ENCODE data around the gene EXOC6B.

EXOC6B gene

GRCh38 chr2:72289736-72290135 is 536.1 kb downstream of the EXOC6B start:
- no peak overlapping the region for H3K27ac ChIP-seq (ENCODE audit: low read length)
- no peak overlapping the region for H2AFZ ChIP-seq (ENCODE audit: low read depth, low read length)
- no peaks in the 10 kb centered on the region for H3K27me3 ChIP-seq (ENCODE audit: insufficient read depth, low read length, poor library complexity)
- no peaks in the 10 kb centered on the region for H4K20me1 ChIP-seq (ENCODE audit: insufficient read depth, low read length)
- no peaks in the 10 kb centered on the region for H3K4me1 ChIP-seq (ENCODE audit: insufficient read depth, low read length)
- no peaks in the 10 kb centered on the region for H3K79me2 ChIP-seq (ENCODE audit: insufficient read depth, low read length)
- no peaks in the 10 kb centered on the region for H3K9me3 ChIP-seq (ENCODE audit: insufficient read depth, low read length, severe bottlenecking)
- no peak overlapping the region for H3K4me2 ChIP-seq (ENCODE audit: insufficient read depth, low read length)
- ATAC-seq (ENCODE audit: insufficient read depth, low read depth) (no peak), DNase-seq (no peak)
- H3K36me3 ChIP-seq (ENCODE audit: insufficient read depth, low read length): no peaks in the 10 kb centered on the region
- H3K9ac ChIP-seq (ENCODE audit: low read depth, low read length): no peak overlapping the region
- H3K4me3 ChIP-seq (ENCODE audit: low read depth in 1 of 2, low read length in 2 of 2): no peak overlapping the region
- TF ChIP-seq CTCF (IDR thresholded peaks at IDR 0.05; ENCODE audit: borderline replicate concordance, extremely low read depth, low read length, poor library complexity, severe bottlenecking): no peak
- TF ChIP-seq EZH2 (IDR thresholded peaks at IDR 0.05; ENCODE audit: borderline replicate concordance, low read depth, low read length, severe bottlenecking): no peak

DNA sequence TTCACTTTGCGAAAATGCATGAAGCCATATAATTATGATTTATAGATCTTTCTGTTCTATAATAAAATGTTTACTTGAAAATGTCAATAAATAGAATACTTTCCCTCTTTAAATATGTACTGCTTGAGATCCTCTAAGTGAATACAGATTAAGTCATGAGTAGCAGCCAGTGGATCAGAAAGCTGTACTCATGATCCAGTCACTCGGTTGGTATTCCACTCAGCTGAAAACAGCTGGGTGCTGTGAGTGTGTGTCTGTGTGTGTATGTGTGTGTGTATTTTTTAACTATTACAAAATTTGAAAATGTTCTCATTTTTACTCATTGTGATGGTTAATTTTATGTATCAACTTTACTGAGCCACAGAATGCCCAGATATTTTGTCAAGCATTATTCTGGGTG is 536.5 kb downstream of the EXOC6B start:
- no peaks in the 10 kb centered on the region for H3K79me2 ChIP-seq (ENCODE audit: insufficient read depth, low read length)
- H3K9me3 ChIP-seq (ENCODE audit: insufficient read depth, low read length, severe bottlenecking): no peaks in the 10 kb centered on the region
- H4K20me1 ChIP-seq (ENCODE audit: insufficient read depth, low read length): no peaks in the 10 kb centered on the region
- no peak overlapping the region for H3K27ac ChIP-seq (ENCODE audit: low read length)
- no peaks in the 10 kb centered on the region for H3K4me1 ChIP-seq (ENCODE audit: insufficient read depth, low read length)
- no peak for TF ChIP-seq CTCF (IDR thresholded peaks at IDR 0.05; ENCODE audit: borderline replicate concordance, extremely low read depth, low read length, poor library complexity, severe bottlenecking)
- no peak for TF ChIP-seq EZH2 (IDR thresholded peaks at IDR 0.05; ENCODE audit: borderline replicate concordance, low read depth, low read length, severe bottlenecking)
- DNase-seq (no peak), ATAC-seq (ENCODE audit: insufficient read depth, low read depth) (no peak)
- H3K9ac ChIP-seq (ENCODE audit: low read depth, low read length): no peak overlapping the region
- no peaks in the 10 kb centered on the region for H3K36me3 ChIP-seq (ENCODE audit: insufficient read depth, low read length)
- H3K4me3 ChIP-seq (ENCODE audit: low read depth in 1 of 2, low read length in 2 of 2): no peak overlapping the region
- no peak overlapping the region for H3K4me2 ChIP-seq (ENCODE audit: insufficient read depth, low read length)
- no peaks in the 10 kb centered on the region for H3K27me3 ChIP-seq (ENCODE audit: insufficient read depth, low read length, poor library complexity)
- H2AFZ ChIP-seq (ENCODE audit: low read depth, low read length): no peak overlapping the region

- Histone ChIP-seq H4K20me1 (ENCODE audit: insufficient read depth, low read length) (no peaks in the 10 kb centered on the region), H3K4me1 (ENCODE audit: insufficient read depth, low read length) (no peaks in the 10 kb centered on the region), H3K36me3 (ENCODE audit: insufficient read depth, low read length) (no peaks in the 10 kb centered on the region), H3K9me3 (ENCODE audit: insufficient read depth, low read length, severe bottlenecking) (no peaks in the 10 kb centered on the region), H2AFZ (ENCODE audit: low read depth, low read length) (no peak overlapping the region), H3K27me3 (ENCODE audit: insufficient read depth, low read length, poor library complexity) (no peaks in the 10 kb centered on the region), H3K4me2 (ENCODE audit: insufficient read depth, low read length) (no peak overlapping the region), H3K9ac (ENCODE audit: low read depth, low read length) (no peak overlapping the region), H3K79me2 (ENCODE audit: insufficient read depth, low read length) (no peaks in the 10 kb centered on the region), H3K27ac (ENCODE audit: low read length) (no peak overlapping the region), H3K4me3 (ENCODE audit: low read depth in 1 of 2, low read length in 2 of 2) (no peak overlapping the region)
- TF ChIP-seq EZH2 (IDR thresholded peaks at IDR 0.05; ENCODE audit: borderline replicate concordance, low read depth, low read length, severe bottlenecking) (no peak), CTCF (IDR thresholded peaks at IDR 0.05; ENCODE audit: borderline replicate concordance, extremely low read depth, low read length, poor library complexity, severe bottlenecking) (no peak)
- ATAC-seq (ENCODE audit: insufficient read depth, low read depth) (no peak), DNase-seq (no peak)
These were observed 547.8 kb downstream of the EXOC6B start for GRCh38 chr2:72278046-72278445.

DNA sequence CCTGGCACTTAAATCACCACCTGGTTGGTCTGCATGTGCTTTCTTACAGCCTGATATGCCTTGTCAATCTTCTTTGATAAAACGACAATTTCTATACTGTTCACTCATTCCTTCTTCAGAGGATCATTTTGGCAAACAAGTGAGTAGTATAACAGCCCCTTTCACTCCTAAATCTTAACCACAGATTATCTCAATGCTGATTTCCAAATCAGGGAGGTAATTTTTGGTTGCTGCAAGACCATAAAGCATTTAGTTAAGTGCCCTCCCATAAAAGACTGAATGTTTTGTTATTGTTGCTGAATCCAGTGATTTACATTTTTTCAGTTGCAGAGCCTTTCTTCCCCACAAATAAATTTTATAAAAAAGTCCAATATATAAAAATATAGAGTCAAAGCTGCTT is 549.0 kb downstream of the EXOC6B start:
- H3K4me1 ChIP-seq (ENCODE audit: insufficient read depth, low read length): no peaks in the 10 kb centered on the region
- H3K4me2 ChIP-seq (ENCODE audit: insufficient read depth, low read length): no peak overlapping the region
- no peak for TF ChIP-seq CTCF (IDR thresholded peaks at IDR 0.05; ENCODE audit: borderline replicate concordance, extremely low read depth, low read length, poor library complexity, severe bottlenecking)
- H3K27me3 ChIP-seq (ENCODE audit: insufficient read depth, low read length, poor library complexity): no peaks in the 10 kb centered on the region
- H3K9ac ChIP-seq (ENCODE audit: low read depth, low read length): no peak overlapping the region
- no peak overlapping the region for H3K4me3 ChIP-seq (ENCODE audit: low read depth in 1 of 2, low read length in 2 of 2)
- H3K79me2 ChIP-seq (ENCODE audit: insufficient read depth, low read length): no peaks in the 10 kb centered on the region
- H3K27ac ChIP-seq (ENCODE audit: low read length): no peak overlapping the region
- no peaks in the 10 kb centered on the region for H4K20me1 ChIP-seq (ENCODE audit: insufficient read depth, low read length)
- no peaks in the 10 kb centered on the region for H3K9me3 ChIP-seq (ENCODE audit: insufficient read depth, low read length, severe bottlenecking)
- ATAC-seq (ENCODE audit: insufficient read depth, low read depth) (no peak), DNase-seq (no peak)
- H3K36me3 ChIP-seq (ENCODE audit: insufficient read depth, low read length): no peaks in the 10 kb centered on the region
- H2AFZ ChIP-seq (ENCODE audit: low read depth, low read length): no peak overlapping the region
